ENCODE measurements around the gene CPLX1.

- TF ChIP-seq, protein P1, sequence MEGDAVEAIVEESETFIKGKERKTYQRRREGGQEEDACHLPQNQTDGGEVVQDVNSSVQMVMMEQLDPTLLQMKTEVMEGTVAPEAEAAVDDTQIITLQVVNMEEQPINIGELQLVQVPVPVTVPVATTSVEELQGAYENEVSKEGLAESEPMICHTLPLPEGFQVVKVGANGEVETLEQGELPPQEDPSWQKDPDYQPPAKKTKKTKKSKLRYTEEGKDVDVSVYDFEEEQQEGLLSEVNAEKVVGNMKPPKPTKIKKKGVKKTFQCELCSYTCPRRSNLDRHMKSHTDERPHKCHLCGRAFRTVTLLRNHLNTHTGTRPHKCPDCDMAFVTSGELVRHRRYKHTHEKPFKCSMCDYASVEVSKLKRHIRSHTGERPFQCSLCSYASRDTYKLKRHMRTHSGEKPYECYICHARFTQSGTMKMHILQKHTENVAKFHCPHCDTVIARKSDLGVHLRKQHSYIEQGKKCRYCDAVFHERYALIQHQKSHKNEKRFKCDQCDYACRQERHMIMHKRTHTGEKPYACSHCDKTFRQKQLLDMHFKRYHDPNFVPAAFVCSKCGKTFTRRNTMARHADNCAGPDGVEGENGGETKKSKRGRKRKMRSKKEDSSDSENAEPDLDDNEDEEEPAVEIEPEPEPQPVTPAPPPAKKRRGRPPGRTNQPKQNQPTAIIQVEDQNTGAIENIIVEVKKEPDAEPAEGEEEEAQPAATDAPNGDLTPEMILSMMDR (IDR thresholded peaks at IDR 0.05) = no peak
- TF ChIP-seq POLR2A (IDR thresholded peaks at IDR 0.05) = no peak
Observed at GRCh38 chr4:768995-769394, 56.9 kb downstream of the CPLX1 start.

All from adrenal gland (tissue), 5 donors.